Measurements from ENCODE around the gene ICAM1.

Gene ICAM1

DNA sequence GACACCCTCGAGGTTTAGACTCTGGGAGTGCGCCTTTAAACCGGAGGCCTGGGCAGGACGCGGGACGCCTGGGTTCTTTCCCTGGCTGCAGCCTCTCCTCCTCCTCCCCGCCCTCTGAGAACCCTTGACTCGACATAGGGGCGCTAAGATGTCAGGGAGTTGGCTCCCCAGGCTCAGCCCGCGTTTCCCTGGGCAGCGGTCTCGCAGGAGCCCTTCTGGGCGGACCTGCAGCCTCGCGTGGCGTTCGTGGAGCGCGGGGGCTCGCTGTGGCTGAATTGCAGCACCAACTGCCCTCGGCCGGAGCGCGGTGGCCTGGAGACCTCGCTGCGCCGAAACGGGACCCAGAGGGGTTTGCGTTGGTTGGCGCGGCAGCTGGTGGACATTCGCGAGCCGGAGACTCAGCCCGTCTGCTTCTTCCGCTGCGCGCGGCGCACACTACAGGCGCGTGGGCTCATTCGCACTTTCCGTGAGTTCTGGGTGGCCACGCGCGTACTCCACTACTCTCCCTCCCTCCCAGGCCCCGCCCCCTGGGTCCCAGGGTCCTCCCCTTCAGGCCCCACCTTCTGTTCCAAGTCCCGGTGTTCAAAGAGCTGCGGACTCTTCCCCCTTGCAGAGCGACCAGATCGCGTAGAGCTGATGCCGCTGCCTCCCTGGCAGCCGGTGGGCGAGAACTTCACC is 20.1 kb downstream of the ICAM1 start:
- Histone ChIP-seq H3K4me2 (ENCODE audit: low read length) (peak overlapping the region; percentile 93), H3K27me3 (ENCODE audit: control insufficient read depth, insufficient read depth, low read length) (peaks cover 86% of the 10 kb centered on the region), H3K9ac (ENCODE audit: low read depth, low read length) (peak overlapping the region; percentile 11), H3K4me1 (ENCODE audit: control insufficient read depth, insufficient read depth, low read length) (peaks cover 49% of the 10 kb centered on the region), H3K4me3 (ENCODE audit: low read length) (peak overlapping the region; percentile 68), H3K9me3 (replicated peaks; ENCODE audit: low read length) (no peaks in the 10 kb centered on the region), H3K36me3 (ENCODE audit: insufficient read depth, low read length) (no peaks in the 10 kb centered on the region)

DNA sequence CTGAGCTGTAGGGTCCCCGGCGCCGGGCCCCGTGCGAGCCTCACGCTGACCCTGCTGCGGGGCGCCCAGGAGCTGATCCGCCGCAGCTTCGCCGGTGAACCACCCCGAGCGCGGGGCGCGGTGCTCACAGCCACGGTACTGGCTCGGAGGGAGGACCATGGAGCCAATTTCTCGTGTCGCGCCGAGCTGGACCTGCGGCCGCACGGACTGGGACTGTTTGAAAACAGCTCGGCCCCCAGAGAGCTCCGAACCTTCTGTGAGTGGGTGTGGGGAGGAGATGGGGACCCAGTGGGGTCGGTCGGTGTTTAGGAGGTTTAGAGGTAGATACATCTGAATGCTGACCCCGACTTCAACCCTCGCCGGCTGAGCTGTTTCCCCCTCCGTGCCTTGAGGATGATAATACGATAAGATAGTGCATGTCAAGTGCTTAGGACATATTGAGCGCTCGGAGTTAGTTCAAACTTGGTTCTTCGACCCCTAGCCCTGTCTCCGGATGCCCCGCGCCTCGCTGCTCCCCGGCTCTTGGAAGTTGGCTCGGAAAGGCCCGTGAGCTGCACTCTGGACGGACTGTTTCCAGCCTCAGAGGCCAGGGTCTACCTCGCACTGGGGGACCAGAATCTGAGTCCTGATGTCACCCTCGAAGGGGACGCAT is 20.8 kb downstream of the ICAM1 start:
- Histone ChIP-seq H3K4me2 (ENCODE audit: low read length) (peak overlapping the region; percentile 93), H3K9ac (ENCODE audit: low read depth, low read length) (peak overlapping the region; percentile 11), H3K4me3 (ENCODE audit: low read length) (peak overlapping the region; percentile 68), H3K4me1 (ENCODE audit: control insufficient read depth, insufficient read depth, low read length) (peaks cover 52% of the 10 kb centered on the region), H3K36me3 (ENCODE audit: insufficient read depth, low read length) (no peaks in the 10 kb centered on the region), H3K9me3 (replicated peaks; ENCODE audit: low read length) (no peaks in the 10 kb centered on the region), H3K27me3 (ENCODE audit: control insufficient read depth, insufficient read depth, low read length) (peaks cover 92% of the 10 kb centered on the region)

DNA sequence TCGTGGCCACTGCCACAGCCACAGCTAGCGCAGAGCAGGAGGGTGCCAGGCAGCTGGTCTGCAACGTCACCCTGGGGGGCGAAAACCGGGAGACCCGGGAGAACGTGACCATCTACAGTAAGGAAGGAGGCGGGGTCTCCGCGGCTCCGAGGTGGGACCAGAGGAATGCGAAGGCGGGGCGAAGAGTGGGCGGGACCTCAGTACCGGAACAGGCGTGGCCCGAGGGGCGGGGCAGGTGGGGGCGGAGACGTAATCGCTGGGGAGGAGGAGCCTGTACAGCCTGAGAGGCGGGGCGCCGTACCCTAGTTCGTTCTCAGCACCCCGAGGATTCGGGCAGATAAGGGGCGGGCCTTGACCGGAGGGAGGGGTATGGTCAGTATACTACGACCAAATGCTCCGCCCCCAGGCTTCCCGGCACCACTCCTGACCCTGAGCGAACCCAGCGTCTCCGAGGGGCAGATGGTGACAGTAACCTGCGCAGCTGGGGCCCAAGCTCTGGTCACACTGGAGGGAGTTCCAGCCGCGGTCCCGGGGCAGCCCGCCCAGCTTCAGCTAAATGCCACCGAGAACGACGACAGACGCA is 21.4 kb downstream of the ICAM1 start:
- H3K9me3 ChIP-seq (replicated peaks; ENCODE audit: low read length) = no peaks in the 10 kb centered on the region
- H3K4me3 ChIP-seq (ENCODE audit: low read length) = peak overlapping the region; percentile 68
- H3K9ac ChIP-seq (ENCODE audit: low read depth, low read length) = no peak overlapping the region
- peak overlapping the region; percentile 93 for H3K4me2 ChIP-seq (ENCODE audit: low read length)
- H3K36me3 ChIP-seq (ENCODE audit: insufficient read depth, low read length) = no peaks in the 10 kb centered on the region
- H3K4me1 ChIP-seq (ENCODE audit: control insufficient read depth, insufficient read depth, low read length) = peaks cover 52% of the 10 kb centered on the region
- peaks cover 92% of the 10 kb centered on the region for H3K27me3 ChIP-seq (ENCODE audit: control insufficient read depth, insufficient read depth, low read length)

DNA sequence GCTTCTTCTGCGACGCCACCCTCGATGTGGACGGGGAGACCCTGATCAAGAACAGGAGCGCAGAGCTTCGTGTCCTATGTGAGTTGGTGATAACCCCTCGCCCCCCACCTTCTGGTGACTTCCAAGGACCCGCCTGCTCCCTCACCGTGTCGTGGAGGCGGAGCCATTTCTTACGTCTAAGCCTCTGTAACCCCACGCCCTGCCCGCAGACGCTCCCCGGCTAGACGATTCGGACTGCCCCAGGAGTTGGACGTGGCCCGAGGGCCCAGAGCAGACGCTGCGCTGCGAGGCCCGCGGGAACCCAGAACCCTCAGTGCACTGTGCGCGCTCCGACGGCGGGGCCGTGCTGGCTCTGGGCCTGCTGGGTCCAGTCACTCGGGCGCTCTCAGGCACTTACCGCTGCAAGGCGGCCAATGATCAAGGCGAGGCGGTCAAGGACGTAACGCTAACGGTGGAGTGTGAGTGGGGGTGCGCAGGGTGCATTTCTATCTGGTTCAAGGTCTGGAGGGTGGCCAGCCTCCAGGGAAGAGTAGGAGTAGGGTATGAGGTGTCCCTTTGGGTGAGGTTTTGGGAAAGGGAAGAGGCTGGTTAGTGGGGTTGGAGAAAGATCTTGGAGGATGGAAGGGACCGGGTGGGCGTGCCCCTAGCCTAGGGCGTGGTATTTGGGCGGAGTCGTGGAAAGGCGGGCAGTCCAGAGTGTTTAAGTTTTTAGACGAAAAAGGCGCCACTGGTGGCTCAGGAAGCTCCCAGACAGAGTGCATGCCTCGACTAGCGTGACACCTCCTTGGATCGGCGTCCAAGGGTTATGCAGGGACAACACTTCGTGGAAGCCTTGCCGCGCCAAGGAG is 22.1 kb downstream of the ICAM1 start:
- peak overlapping the region; percentile 68 for H3K4me3 ChIP-seq (ENCODE audit: low read length)
- peaks cover 52% of the 10 kb centered on the region for H3K4me1 ChIP-seq (ENCODE audit: control insufficient read depth, insufficient read depth, low read length)
- H3K9me3 ChIP-seq (replicated peaks; ENCODE audit: low read length) = no peaks in the 10 kb centered on the region
- no peaks in the 10 kb centered on the region for H3K36me3 ChIP-seq (ENCODE audit: insufficient read depth, low read length)
- no peak overlapping the region for H3K9ac ChIP-seq (ENCODE audit: low read depth, low read length)
- peaks cover 84% of the 10 kb centered on the region for H3K27me3 ChIP-seq (ENCODE audit: control insufficient read depth, insufficient read depth, low read length)
- peak overlapping the region; percentile 93 for H3K4me2 ChIP-seq (ENCODE audit: low read length)

DNA sequence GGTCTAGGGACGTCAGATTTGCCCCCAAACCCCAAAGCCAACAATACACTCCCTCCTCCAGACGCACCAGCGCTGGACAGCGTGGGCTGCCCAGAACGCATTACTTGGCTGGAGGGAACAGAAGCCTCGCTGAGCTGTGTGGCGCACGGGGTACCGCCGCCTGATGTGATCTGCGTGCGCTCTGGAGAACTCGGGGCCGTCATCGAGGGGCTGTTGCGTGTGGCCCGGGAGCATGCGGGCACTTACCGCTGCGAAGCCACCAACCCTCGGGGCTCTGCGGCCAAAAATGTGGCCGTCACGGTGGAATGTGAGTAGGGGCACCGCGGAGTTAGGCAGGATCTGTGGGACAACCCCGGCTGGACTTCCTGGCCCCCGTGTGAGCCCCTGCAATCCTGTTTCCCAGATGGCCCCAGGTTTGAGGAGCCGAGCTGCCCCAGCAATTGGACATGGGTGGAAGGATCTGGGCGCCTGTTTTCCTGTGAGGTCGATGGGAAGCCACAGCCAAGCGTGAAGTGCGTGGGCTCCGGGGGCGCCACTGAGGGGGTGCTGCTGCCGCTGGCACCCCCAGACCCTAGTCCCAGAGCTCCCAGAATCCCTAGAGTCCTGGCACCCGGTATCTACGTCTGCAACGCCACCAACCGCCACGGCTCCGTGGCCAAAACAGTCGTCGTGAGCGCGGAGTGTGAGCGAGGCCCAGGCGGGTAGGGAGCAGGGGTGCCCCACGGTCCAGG is 22.9 kb downstream of the ICAM1 start:
- Histone ChIP-seq H3K36me3 (ENCODE audit: insufficient read depth, low read length) (no peaks in the 10 kb centered on the region), H3K4me2 (ENCODE audit: low read length) (no peak overlapping the region), H3K27me3 (ENCODE audit: control insufficient read depth, insufficient read depth, low read length) (peaks cover 76% of the 10 kb centered on the region), H3K4me3 (ENCODE audit: low read length) (no peak overlapping the region), H3K9ac (ENCODE audit: low read depth, low read length) (no peak overlapping the region), H3K9me3 (replicated peaks; ENCODE audit: low read length) (no peaks in the 10 kb centered on the region), H3K4me1 (ENCODE audit: control insufficient read depth, insufficient read depth, low read length) (peaks cover 50% of the 10 kb centered on the region)

DNA sequence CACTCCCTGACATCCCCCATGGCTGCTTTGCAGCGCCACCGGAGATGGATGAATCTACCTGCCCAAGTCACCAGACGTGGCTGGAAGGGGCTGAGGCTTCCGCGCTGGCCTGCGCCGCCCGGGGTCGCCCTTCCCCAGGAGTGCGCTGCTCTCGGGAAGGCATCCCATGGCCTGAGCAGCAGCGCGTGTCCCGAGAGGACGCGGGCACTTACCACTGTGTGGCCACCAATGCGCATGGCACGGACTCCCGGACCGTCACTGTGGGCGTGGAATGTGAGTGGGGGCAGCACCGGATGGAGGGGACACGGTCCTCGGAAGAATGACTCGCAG is 23.4 kb downstream of the ICAM1 start:
- H3K27me3 ChIP-seq (ENCODE audit: control insufficient read depth, insufficient read depth, low read length) = peaks cover 72% of the 10 kb centered on the region
- no peaks in the 10 kb centered on the region for H3K36me3 ChIP-seq (ENCODE audit: insufficient read depth, low read length)
- no peak overlapping the region for H3K9ac ChIP-seq (ENCODE audit: low read depth, low read length)

DNA sequence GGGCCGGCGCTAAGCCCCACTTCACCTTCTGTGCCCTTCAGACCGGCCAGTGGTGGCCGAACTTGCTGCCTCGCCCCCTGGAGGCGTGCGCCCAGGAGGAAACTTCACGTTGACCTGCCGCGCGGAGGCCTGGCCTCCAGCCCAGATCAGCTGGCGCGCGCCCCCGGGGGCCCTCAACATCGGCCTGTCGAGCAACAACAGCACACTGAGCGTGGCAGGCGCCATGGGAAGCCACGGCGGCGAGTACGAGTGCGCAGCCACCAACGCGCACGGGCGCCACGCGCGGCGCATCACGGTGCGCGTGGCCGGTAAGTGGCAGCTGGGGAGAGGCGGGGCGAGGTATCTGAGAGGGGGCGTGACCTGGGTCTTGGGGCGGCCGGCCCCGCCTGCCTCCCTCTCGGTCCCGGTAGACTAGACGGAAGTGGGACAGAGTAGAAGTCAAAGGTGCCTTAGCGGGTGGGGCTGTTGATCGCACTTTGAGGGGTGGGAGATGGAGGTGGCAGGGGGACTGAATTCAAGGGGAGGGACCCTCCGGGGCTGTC is 24.5 kb downstream of the ICAM1 start:
- no peaks in the 10 kb centered on the region for H3K9me3 ChIP-seq (replicated peaks; ENCODE audit: low read length)
- peaks cover 36% of the 10 kb centered on the region for H3K4me1 ChIP-seq (ENCODE audit: control insufficient read depth, insufficient read depth, low read length)
- no peak overlapping the region for H3K9ac ChIP-seq (ENCODE audit: low read depth, low read length)
- peaks cover 65% of the 10 kb centered on the region for H3K27me3 ChIP-seq (ENCODE audit: control insufficient read depth, insufficient read depth, low read length)
- H3K36me3 ChIP-seq (ENCODE audit: insufficient read depth, low read length) = no peaks in the 10 kb centered on the region
- H3K4me2 ChIP-seq (ENCODE audit: low read length) = peak overlapping the region; percentile 68
- peak overlapping the region; percentile 32 for H3K4me3 ChIP-seq (ENCODE audit: low read length)

More for the DNA sequence above, 23.4 kb downstream of the ICAM1 start:
- H3K4me3 ChIP-seq (ENCODE audit: low read length) = no peak overlapping the region
- H3K4me2 ChIP-seq (ENCODE audit: low read length) = no peak overlapping the region
- peaks cover 45% of the 10 kb centered on the region for H3K4me1 ChIP-seq (ENCODE audit: control insufficient read depth, insufficient read depth, low read length)
- H3K9me3 ChIP-seq (replicated peaks; ENCODE audit: low read length) = no peaks in the 10 kb centered on the region

DNA sequence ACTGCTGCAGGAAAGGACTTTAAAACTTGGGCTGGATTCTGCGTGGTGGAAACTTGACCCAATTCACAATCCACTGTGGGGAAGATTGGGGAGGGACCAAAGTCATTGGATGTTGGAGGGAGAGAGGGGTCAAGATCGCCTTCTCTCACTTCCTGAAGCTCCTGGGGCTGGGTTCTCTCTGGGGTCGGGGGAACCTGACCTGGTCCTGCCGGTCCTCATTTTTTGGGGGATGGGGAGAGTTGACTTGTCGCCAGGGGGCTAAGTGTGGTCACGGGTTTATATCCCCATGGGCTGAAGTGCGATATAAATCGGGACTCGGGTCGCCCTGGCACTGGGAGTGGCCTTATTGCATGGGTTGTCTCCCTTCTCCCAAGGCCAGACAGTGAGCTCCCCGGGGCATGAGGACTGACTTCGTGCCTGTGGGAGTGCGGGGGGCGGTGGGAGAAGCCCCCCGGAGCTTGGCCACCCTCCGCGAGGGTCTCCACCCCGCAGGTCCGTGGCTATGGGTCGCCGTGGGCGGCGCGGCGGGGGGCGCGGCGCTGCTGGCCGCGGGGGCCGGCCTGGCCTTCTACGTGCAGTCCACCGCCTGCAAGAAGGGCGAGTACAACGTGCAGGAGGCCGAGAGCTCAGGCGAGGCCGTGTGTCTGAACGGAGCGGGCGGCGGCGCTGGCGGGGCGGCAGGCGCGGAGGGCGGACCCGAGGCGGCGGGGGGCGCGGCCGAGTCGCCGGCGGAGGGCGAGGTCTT is 25.1 kb downstream of the ICAM1 start:
- peaks cover 29% of the 10 kb centered on the region for H3K4me1 ChIP-seq (ENCODE audit: control insufficient read depth, insufficient read depth, low read length)
- H3K27me3 ChIP-seq (ENCODE audit: control insufficient read depth, insufficient read depth, low read length) = peaks cover 59% of the 10 kb centered on the region
- peak overlapping the region; percentile 68 for H3K4me2 ChIP-seq (ENCODE audit: low read length)
- H3K9me3 ChIP-seq (replicated peaks; ENCODE audit: low read length) = no peaks in the 10 kb centered on the region
- H3K4me3 ChIP-seq (ENCODE audit: low read length) = no peak overlapping the region
- no peaks in the 10 kb centered on the region for H3K36me3 ChIP-seq (ENCODE audit: insufficient read depth, low read length)
- H3K9ac ChIP-seq (ENCODE audit: low read depth, low read length) = no peak overlapping the region

DNA sequence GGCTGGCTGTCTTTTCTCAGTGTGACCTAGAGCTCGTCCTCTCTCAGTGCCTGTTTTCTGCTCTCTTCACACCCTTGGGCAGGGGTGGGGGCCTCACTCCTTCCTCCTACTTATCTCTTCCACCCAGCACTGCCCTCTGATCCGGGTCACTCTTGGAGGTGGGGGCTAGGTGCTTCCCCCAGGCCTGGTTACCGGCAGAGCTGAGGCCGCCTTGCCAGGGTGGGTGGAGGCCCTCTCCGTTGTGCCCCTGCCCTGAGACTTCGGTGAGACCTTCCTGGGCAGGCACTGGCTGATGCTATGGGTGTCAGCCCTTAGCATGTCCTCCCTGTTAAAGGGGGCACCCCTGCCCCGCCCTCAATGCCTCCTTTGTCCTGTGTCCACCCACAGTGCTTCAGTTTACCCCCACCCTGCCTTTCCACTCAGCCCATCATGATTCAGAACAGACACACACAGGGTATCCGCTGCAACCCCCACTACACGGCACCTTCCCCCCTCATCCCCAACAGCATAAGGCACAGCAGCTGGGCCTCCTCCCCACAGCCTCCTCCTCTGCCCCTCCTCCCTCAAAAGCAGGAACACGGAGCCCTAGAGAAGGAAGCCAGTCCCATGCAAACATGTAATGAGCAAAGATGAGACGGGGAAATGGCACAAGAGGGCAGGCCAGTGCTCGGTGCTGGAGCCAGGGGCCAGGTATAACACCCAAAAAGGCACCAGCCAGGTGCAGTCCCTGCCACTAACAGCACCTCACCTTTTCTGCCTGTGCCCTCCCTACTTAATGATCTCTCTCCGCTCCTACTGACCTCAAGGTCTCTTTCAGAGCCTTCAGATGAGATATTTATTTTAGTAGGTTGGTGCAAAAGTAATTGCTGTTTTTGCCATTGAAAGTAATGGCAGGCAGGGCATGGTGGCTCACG is 28.9 kb downstream of the ICAM1 start:
- Histone ChIP-seq H3K27me3 (ENCODE audit: control insufficient read depth, insufficient read depth, low read length) (peaks cover 22% of the 10 kb centered on the region), H3K4me1 (ENCODE audit: control insufficient read depth, insufficient read depth, low read length) (peaks cover 30% of the 10 kb centered on the region), H3K4me3 (ENCODE audit: low read length) (no peak overlapping the region), H3K9ac (ENCODE audit: low read depth, low read length) (no peak overlapping the region), H3K9me3 (replicated peaks; ENCODE audit: low read length) (no peaks in the 10 kb centered on the region), H3K36me3 (ENCODE audit: insufficient read depth, low read length) (no peaks in the 10 kb centered on the region), H3K4me2 (ENCODE audit: low read length) (no peak overlapping the region)
